ENCODE measurements around the gene SVEP1.

Gene SVEP1

GRCh38 chr9:110543631-110544051 lies 35.9 kb downstream of the SVEP1 start (continued):
- TF ChIP-seq EGR2 (tag by site-specific recombination; IDR thresholded peaks at IDR 0.05; ENCODE audit: low read depth) (no peak; the same call in 1 of the 2 replicates), ZNF202 (tag by site-specific recombination; IDR thresholded peaks at IDR 0.05; ENCODE audit: borderline replicate concordance) (no peak), ZNF214 (tag by site-specific recombination; IDR thresholded peaks at IDR 0.05; ENCODE audit: borderline replicate concordance) (no peak), ZNF184 (tag by site-specific recombination; IDR thresholded peaks at IDR 0.05) (no peak), KLF16 (tag by site-specific recombination; IDR thresholded peaks at IDR 0.05) (no peak), OVOL3 (tag by site-specific recombination; IDR thresholded peaks at IDR 0.05) (no peak), ZNF404 (tag by site-specific recombination; IDR thresholded peaks at IDR 0.05) (no peak), ZNF114 (tag by site-specific recombination; IDR thresholded peaks at IDR 0.05) (no peak), ZNF658 (tag by site-specific recombination; IDR thresholded peaks at IDR 0.05) (no peak), ZNF37A (tag by site-specific recombination; IDR thresholded peaks at IDR 0.05) (no peak)
- TF ChIP-seq, protein P1, sequence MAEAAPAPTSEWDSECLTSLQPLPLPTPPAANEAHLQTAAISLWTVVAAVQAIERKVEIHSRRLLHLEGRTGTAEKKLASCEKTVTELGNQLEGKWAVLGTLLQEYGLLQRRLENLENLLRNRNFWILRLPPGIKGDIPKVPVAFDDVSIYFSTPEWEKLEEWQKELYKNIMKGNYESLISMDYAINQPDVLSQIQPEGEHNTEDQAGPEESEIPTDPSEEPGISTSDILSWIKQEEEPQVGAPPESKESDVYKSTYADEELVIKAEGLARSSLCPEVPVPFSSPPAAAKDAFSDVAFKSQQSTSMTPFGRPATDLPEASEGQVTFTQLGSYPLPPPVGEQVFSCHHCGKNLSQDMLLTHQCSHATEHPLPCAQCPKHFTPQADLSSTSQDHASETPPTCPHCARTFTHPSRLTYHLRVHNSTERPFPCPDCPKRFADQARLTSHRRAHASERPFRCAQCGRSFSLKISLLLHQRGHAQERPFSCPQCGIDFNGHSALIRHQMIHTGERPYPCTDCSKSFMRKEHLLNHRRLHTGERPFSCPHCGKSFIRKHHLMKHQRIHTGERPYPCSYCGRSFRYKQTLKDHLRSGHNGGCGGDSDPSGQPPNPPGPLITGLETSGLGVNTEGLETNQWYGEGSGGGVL (tag by site-specific recombination; IDR thresholded peaks at IDR 0.05) = 0 out of 2 replicates have a peak, but pooled peaks have one; percentile 12
- TF ChIP-seq, protein P2, sequence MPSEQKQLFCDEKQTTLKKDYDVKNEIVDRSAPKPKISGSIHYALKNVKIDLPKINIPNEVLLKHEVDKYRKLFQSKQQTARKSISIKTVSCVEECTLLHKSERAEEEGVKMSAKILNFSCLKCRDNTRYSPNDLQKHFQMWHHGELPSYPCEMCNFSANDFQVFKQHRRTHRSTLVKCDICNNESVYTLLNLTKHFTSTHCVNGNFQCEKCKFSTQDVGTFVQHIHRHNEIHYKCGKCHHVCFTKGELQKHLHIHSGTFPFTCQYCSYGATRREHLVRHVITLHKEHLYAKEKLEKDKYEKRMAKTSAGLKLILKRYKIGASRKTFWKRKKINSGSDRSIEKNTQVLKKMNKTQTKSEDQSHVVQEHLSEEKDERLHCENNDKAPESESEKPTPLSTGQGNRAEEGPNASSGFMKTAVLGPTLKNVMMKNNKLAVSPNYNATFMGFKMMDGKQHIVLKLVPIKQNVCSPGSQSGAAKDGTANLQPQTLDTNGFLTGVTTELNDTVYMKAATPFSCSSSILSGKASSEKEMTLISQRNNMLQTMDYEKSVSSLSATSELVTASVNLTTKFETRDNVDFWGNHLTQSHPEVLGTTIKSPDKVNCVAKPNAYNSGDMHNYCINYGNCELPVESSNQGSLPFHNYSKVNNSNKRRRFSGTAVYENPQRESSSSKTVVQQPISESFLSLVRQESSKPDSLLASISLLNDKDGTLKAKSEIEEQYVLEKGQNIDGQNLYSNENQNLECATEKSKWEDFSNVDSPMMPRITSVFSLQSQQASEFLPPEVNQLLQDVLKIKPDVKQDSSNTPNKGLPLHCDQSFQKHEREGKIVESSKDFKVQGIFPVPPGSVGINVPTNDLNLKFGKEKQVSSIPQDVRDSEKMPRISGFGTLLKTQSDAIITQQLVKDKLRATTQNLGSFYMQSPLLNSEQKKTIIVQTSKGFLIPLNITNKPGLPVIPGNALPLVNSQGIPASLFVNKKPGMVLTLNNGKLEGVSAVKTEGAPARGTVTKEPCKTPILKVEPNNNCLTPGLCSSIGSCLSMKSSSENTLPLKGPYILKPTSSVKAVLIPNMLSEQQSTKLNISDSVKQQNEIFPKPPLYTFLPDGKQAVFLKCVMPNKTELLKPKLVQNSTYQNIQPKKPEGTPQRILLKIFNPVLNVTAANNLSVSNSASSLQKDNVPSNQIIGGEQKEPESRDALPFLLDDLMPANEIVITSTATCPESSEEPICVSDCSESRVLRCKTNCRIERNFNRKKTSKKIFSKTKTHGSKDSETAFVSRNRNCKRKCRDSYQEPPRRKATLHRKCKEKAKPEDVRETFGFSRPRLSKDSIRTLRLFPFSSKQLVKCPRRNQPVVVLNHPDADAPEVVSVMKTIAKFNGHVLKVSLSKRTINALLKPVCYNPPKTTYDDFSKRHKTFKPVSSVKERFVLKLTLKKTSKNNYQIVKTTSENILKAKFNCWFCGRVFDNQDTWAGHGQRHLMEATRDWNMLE (tag by site-specific recombination; conservative IDR thresholded peaks at IDR 0.05; ENCODE audit: low read depth) = no peak
- TF ChIP-seq, protein P3, sequence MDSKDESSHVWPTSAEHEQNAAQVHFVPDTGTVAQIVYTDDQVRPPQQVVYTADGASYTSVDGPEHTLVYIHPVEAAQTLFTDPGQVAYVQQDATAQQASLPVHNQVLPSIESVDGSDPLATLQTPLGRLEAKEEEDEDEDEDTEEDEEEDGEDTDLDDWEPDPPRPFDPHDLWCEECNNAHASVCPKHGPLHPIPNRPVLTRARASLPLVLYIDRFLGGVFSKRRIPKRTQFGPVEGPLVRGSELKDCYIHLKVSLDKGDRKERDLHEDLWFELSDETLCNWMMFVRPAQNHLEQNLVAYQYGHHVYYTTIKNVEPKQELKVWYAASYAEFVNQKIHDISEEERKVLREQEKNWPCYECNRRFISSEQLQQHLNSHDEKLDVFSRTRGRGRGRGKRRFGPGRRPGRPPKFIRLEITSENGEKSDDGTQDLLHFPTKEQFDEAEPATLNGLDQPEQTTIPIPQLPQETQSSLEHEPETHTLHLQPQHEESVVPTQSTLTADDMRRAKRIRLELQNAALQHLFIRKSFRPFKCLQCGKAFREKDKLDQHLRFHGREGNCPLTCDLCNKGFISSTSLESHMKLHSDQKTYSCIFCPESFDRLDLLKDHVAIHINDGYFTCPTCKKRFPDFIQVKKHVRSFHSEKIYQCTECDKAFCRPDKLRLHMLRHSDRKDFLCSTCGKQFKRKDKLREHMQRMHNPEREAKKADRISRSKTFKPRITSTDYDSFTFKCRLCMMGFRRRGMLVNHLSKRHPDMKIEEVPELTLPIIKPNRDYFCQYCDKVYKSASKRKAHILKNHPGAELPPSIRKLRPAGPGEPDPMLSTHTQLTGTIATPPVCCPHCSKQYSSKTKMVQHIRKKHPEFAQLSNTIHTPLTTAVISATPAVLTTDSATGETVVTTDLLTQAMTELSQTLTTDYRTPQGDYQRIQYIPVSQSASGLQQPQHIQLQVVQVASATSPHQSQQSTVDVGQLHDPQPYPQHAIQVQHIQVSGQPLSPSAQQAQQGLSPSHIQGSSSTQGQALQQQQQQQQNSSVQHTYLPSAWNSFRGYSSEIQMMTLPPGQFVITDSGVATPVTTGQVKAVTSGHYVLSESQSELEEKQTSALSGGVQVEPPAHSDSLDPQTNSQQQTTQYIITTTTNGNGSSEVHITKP (tag by site-specific recombination; IDR thresholded peaks at IDR 0.05) = peak; percentile 93

GRCh38 chr9:110541950-110542349 lies 37.6 kb downstream of the SVEP1 start:
- POLR2A ChIA-PET = no interaction called here
- Histone ChIP-seq H3K4me3 (ENCODE audit: low read depth, low read length) (no peak overlapping the region), H3K9me3 (ENCODE audit: control insufficient read depth, insufficient read depth, low read depth, low read length) (no peaks in the 10 kb centered on the region), H3K36me3 (ENCODE audit: control insufficient read depth in 2 of 2, insufficient read depth in 1 of 2, low read length in 2 of 2) (no peaks in the 10 kb centered on the region), H3K4me1 (ENCODE audit: control insufficient read depth, insufficient read depth, low read length) (peaks cover 5% of the 10 kb centered on the region), H3K27ac (ENCODE audit: extremely low read depth, low read depth, low read length) (no peak overlapping the region)
- CTCF ChIA-PET = interaction anchor here (0.5 kb wide), 1 partner anchor 140 kb away, joined by 4 read pairs; no protein-coding TSS in a partner anchor
- TF ChIP-seq ZNF660 (tag by site-specific recombination; IDR thresholded peaks at IDR 0.05) (no peak), GLI4 (tag by site-specific recombination; IDR thresholded peaks at IDR 0.05) (no peak), ZNF558 (tag by site-specific recombination; IDR thresholded peaks at IDR 0.05) (no peak), KLF10 (tag by site-specific recombination; IDR thresholded peaks at IDR 0.05) (no peak), ZNF544 (tag by site-specific recombination; IDR thresholded peaks at IDR 0.05) (no peak), ZNF10 (tag by site-specific recombination; IDR thresholded peaks at IDR 0.05) (no peak), ZEB2 (tag by site-specific recombination; IDR thresholded peaks at IDR 0.05) (no peak), SALL2 (tag by site-specific recombination; IDR thresholded peaks at IDR 0.05; ENCODE audit: borderline replicate concordance) (no peak)
- TF ChIP-seq, protein P4, sequence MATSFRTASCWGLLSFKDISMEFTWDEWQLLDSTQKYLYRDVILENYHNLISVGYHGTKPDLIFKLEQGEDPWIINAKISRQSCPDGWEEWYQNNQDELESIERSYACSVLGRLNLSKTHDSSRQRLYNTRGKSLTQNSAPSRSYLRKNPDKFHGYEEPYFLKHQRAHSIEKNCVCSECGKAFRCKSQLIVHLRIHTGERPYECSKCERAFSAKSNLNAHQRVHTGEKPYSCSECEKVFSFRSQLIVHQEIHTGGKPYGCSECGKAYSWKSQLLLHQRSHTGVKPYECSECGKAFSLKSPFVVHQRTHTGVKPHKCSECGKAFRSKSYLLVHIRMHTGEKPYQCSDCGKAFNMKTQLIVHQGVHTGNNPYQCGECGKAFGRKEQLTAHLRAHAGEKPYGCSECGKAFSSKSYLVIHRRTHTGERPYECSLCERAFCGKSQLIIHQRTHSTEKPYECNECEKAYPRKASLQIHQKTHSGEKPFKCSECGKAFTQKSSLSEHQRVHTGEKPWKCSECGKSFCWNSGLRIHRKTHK (tag by site-specific recombination; IDR thresholded peaks at IDR 0.05) = no peak
- TF ChIP-seq, protein P5, sequence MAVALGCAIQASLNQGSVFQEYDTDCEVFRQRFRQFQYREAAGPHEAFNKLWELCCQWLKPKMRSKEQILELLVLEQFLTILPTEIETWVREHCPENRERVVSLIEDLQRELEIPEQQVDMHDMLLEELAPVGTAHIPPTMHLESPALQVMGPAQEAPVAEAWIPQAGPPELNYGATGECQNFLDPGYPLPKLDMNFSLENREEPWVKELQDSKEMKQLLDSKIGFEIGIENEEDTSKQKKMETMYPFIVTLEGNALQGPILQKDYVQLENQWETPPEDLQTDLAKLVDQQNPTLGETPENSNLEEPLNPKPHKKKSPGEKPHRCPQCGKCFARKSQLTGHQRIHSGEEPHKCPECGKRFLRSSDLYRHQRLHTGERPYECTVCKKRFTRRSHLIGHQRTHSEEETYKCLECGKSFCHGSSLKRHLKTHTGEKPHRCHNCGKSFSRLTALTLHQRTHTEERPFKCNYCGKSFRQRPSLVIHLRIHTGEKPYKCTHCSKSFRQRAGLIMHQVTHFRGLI (tag by site-specific recombination; IDR thresholded peaks at IDR 0.05) = no peak
